KMS-11 (cell line): ENCODE results near the gene FALEC.
A peak's percentile ranks its signal among the peaks of the same experiment; 100 is the strongest.

ENCODE experiments used
- H2AFZ ChIP-seq: fragments of 200-600 bp; sonication (generic); 2 replicates; pipeline ENCODE4 v1.6.1; 2016; ENCODE audit warnings: antibody characterized with exemption, mixed run types, low read depth
- H3K27ac ChIP-seq: fragments of 200-600 bp; sonication (generic); 2 replicates; pipeline ENCODE4 v1.6.1; 2016; ENCODE audit warnings: mild to moderate bottlenecking, mixed run types
- H3K27me3 ChIP-seq: fragments of 200-600 bp; sonication (generic); 2 replicates; pipeline ENCODE4 v1.6.1; 2017; ENCODE audit warnings: mild to moderate bottlenecking, low read depth, mixed run types, moderate library complexity; ENCODE audit not compliant: insufficient read depth
- H3K36me3 ChIP-seq: fragments of 200-600 bp; sonication (generic); 2 replicates; pipeline ENCODE4 v1.6.1; 2017; ENCODE audit warnings: mild to moderate bottlenecking, mixed run types; ENCODE audit not compliant: insufficient read depth
- H3K4me1 ChIP-seq: fragments of 200-600 bp; sonication (generic); 2 replicates; pipeline ENCODE4 v1.6.1; 2016; ENCODE audit warnings: mild to moderate bottlenecking, low read depth, mixed run types; ENCODE audit not compliant: poor library complexity, severe bottlenecking
- H3K4me2 ChIP-seq: fragments of 200-600 bp; sonication (generic); 2 replicates; pipeline ENCODE4 v1.7.0; 2016; ENCODE audit warnings: mild to moderate bottlenecking, mixed run types
- H3K4me3 ChIP-seq: fragments of 200-600 bp; sonication (generic); IDR thresholded peaks from 2 replicates; pipeline ENCODE4 v1.6.1; 2017; ENCODE audit warnings: low read depth, low read length, mixed read lengths; ENCODE audit not compliant: insufficient read depth
- H3K79me2 ChIP-seq: fragments of 200-600 bp; sonication (generic); 2 replicates; pipeline ENCODE4 v1.6.1; 2016; ENCODE audit warnings: low read depth, mixed run types; ENCODE audit not compliant: insufficient read depth
- H3K9ac ChIP-seq: fragments of 200-600 bp; sonication (generic); 2 replicates; pipeline ENCODE4 v1.6.1; 2016; ENCODE audit warnings: mild to moderate bottlenecking, mixed run types
- H4K20me1 ChIP-seq: fragments of 200-600 bp; sonication (generic); 2 replicates; pipeline ENCODE4 v1.6.1; 2016; ENCODE audit warnings: mild to moderate bottlenecking, mixed run types; ENCODE audit not compliant: insufficient read depth
- TF ChIP-seq, protein P1 (sequence below): fragments of 200-600 bp; sonication (generic); conservative IDR thresholded peaks from 2 replicates; pipeline ENCODE4 v1.6.1; 2017; ENCODE audit warnings: low read depth, mild to moderate bottlenecking, antibody characterized with exemption, low read length, moderate library complexity, mixed read lengths

FALEC gene

DNA sequence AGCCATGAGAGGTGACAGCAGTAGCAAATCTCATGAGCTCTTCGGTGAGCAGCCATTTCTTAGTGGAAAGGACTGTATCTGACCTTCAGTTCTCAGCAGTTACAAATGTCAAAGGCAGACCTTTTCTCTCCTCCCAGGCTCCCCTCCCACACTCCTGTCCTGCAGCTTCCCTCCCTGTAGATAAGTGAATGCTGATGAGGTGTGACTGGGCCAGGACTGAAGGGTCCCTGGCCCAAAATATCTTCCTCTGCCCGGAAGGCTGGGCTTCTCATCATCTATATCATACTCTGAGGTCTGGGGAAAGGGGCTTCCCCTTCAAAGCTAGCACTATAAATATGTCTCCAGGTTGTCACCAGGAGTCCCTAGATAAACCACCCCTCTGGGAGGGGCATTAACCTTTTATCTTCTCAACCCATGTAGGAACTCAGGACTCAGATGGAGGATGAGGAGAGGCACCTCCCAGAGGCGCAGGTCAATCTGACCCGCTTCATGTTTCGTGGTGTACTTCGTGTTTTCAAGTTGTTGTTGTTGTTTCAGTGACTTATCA is 30.0 kb downstream of the FALEC start:
- H3K27ac ChIP-seq, result no peak overlapping the region
- no peak overlapping the region for H3K4me3 ChIP-seq
- H3K79me2 ChIP-seq, result no peaks in the 10 kb centered on the region
- H4K20me1 ChIP-seq, result no peaks in the 10 kb centered on the region
- no peak overlapping the region for H3K4me2 ChIP-seq
- TF ChIP-seq, protein P1, sequence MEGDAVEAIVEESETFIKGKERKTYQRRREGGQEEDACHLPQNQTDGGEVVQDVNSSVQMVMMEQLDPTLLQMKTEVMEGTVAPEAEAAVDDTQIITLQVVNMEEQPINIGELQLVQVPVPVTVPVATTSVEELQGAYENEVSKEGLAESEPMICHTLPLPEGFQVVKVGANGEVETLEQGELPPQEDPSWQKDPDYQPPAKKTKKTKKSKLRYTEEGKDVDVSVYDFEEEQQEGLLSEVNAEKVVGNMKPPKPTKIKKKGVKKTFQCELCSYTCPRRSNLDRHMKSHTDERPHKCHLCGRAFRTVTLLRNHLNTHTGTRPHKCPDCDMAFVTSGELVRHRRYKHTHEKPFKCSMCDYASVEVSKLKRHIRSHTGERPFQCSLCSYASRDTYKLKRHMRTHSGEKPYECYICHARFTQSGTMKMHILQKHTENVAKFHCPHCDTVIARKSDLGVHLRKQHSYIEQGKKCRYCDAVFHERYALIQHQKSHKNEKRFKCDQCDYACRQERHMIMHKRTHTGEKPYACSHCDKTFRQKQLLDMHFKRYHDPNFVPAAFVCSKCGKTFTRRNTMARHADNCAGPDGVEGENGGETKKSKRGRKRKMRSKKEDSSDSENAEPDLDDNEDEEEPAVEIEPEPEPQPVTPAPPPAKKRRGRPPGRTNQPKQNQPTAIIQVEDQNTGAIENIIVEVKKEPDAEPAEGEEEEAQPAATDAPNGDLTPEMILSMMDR, result no peak
- H3K27me3 ChIP-seq, result peaks cover 11% of the 10 kb centered on the region
- H3K36me3 ChIP-seq, result no peaks in the 10 kb centered on the region
- H3K4me1 ChIP-seq, result peaks cover 12% of the 10 kb centered on the region
- no peak overlapping the region for H3K9ac ChIP-seq
- no peak overlapping the region for H2AFZ ChIP-seq

GRCh38 chr1:150546294-150546937 is 30.9 kb downstream of the FALEC start:
- Histone ChIP-seq H3K4me2 (no peak overlapping the region), H3K27me3 (peaks cover 20% of the 10 kb centered on the region), H3K36me3 (no peaks in the 10 kb centered on the region), H3K4me1 (peaks cover 12% of the 10 kb centered on the region), H3K79me2 (no peaks in the 10 kb centered on the region), H2AFZ (no peak overlapping the region), H3K4me3 (no peak overlapping the region), H4K20me1 (no peaks in the 10 kb centered on the region), H3K27ac (no peak overlapping the region), H3K9ac (no peak overlapping the region)
- TF ChIP-seq, protein P1, result no peak

- Histone ChIP-seq H3K79me2 (no peaks in the 10 kb centered on the region), H2AFZ (peak overlapping the region; percentile 99)
Measured at GRCh38 chr1:150548324-150548631, 32.7 kb downstream of the FALEC start.

GRCh38 chr1:150548632-150549495 is 33.3 kb downstream of the FALEC start, which contains the start of gene ADAMTSL4:
Gene ADAMTSL4, plus strand, starts transcription at chr1:150549408. Its CDS starts 2,881 bp downstream, at chr1:150552289.
- Histone ChIP-seq H3K4me1 (peaks cover 12% of the 10 kb centered on the region), H3K79me2 (no peaks in the 10 kb centered on the region), H2AFZ (peak within 1 kb of the TSS; percentile 99), H3K27ac (no peak within 1 kb of the TSS; the same call in 1 of the 2 replicates), H3K36me3 (no peaks in the 10 kb centered on the region), H3K4me3 (peak within 1 kb of the TSS; percentile 100), H3K27me3 (peaks cover 27% of the 10 kb centered on the region), H3K4me2 (peak within 1 kb of the TSS; percentile 87), H3K9ac (peak within 1 kb of the TSS; percentile 36), H4K20me1 (no peaks in the 10 kb centered on the region)
- TF ChIP-seq, protein P1, result peak; percentile 27; the same call in 1 of the 2 replicates

More at GRCh38 chr1:150548324-150548631, 32.7 kb downstream of the FALEC start:
- no peaks in the 10 kb centered on the region for H4K20me1 ChIP-seq
- peak overlapping the region; percentile 87 for H3K4me2 ChIP-seq
- H3K27ac ChIP-seq, result no peak overlapping the region; the same call in 1 of the 2 replicates
- H3K4me3 ChIP-seq, result peak overlapping the region; percentile 100
- H3K4me1 ChIP-seq, result peaks cover 12% of the 10 kb centered on the region
- peak overlapping the region; percentile 36 for H3K9ac ChIP-seq
- H3K27me3 ChIP-seq, result peaks cover 27% of the 10 kb centered on the region
- no peaks in the 10 kb centered on the region for H3K36me3 ChIP-seq
- TF ChIP-seq, protein P1, result no peak
